HG03469 (cell line): ENCODE measurements around the gene VSIG2.
"Not testable (repeated sequence)": the region's sequence is repeated elsewhere in the genome, so short reads cannot be mapped to it uniquely, and the experiment has no call there.

Experiments used
- ATAC-seq: cut with Tn5 transposase; IDR thresholded peaks from one replicate; pipeline ENCODE4 v1.9.1; 2021; ENCODE audit warnings: mild to moderate bottlenecking, moderate library complexity, moderate number of reproducible peaks; ENCODE audit not compliant: unreplicated experiment

The VSIG2 gene

GRCh38 chr11:124751741-124752470 lies at the start of gene VSIG2:
VSIG2 (minus strand) TSS chr11:124752255; CDS start chr11:124752137, 118 bp downstream.
- ATAC-seq, result no peak

GRCh38 chr11:124801014-124801413 lies 49.0 kb upstream of the VSIG2 start:
- no peak for ATAC-seq

- peak; percentile 83 for ATAC-seq
Observed at GRCh38 chr11:124800226-124800929, 48.3 kb upstream of the VSIG2 start, which contains the start of gene MSANTD2. MSANTD2 (minus strand) TSS chr11:124800406; CDS start chr11:124800380, 26 bp downstream.

GRCh38 chr11:124799348-124800225 lies 47.5 kb upstream of the VSIG2 start:
- no peak for ATAC-seq

- no peak for ATAC-seq
Observed at GRCh38 chr11:124798991-124799347, 46.9 kb upstream of the VSIG2 start.

- no peak for ATAC-seq
Observed at GRCh38 chr11:124796312-124796711, 44.3 kb upstream of the VSIG2 start.

GRCh38 chr11:124793466-124794278 lies 41.6 kb upstream of the VSIG2 start:
- ATAC-seq, result no peak

GRCh38 chr11:124791626-124792341 lies 39.7 kb upstream of the VSIG2 start:
- peak; percentile 54 for ATAC-seq

GRCh38 chr11:124788521-124788920 lies 36.5 kb upstream of the VSIG2 start:
- ATAC-seq, result no peak

- no peak for ATAC-seq
Observed at GRCh38 chr11:124784051-124784450, 32.0 kb upstream of the VSIG2 start.

GRCh38 chr11:124783002-124783401 lies 30.9 kb upstream of the VSIG2 start:
- ATAC-seq, result no peak

GRCh38 chr11:124779568-124779967 lies 27.5 kb upstream of the VSIG2 start:
- no peak for ATAC-seq

GRCh38 chr11:124778281-124778680 lies 26.2 kb upstream of the VSIG2 start:
- ATAC-seq, result no peak

GRCh38 chr11:124776865-124777645 lies 25.0 kb upstream of the VSIG2 start:
- ATAC-seq, result no peak

- ATAC-seq, result not testable (repeated sequence)
Observed at GRCh38 chr11:124770959-124771358, 18.9 kb upstream of the VSIG2 start.

GRCh38 chr11:124769806-124770774 lies 18.0 kb upstream of the VSIG2 start:
- no peak for ATAC-seq

- ATAC-seq, result no peak
Observed at GRCh38 chr11:124768914-124769313, 16.9 kb upstream of the VSIG2 start.

GRCh38 chr11:124766156-124766555 lies 14.1 kb upstream of the VSIG2 start:
- no peak for ATAC-seq
